ENCODE results near the gene TCF7L2. TPM values are rescaled to one million over a fixed set of nuclear protein-coding genes. Genes with fewer than 3 reads are reported as not detected.
"Not testable (repeated sequence)": the region's sequence is repeated elsewhere in the genome, so short reads cannot be mapped to it uniquely, and the experiment has no call there.

The TCF7L2 gene
- total RNA-seq, 2 experiments from 2014 or later: 0.26 to 0.42 TPM

DNA sequence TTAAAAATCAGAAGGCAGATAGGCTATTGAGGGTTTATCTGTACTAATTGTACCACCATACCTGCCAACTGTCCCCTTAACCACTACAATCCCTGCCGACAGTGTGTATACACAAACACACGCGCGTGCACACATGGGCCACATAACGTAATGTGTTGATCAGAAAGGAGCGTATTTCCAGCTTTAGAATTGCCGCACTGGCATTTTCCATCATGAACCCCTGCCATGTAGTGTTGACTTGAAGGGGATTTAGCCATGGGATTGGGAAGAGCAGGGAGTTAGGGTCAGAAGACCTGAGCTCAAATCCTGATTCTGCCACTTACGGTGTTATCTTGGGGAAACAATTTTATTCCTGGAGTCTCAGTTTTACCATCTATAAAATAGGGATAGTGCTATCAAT, 158.9 kb downstream of the TCF7L2 start:
- H3K27ac Mint-ChIP-seq: no peak overlapping the region
- H3K27me3 Mint-ChIP-seq (ENCODE audit: low read depth): peaks cover 11% of the 10 kb centered on the region
- POLR2A ChIA-PET: no interaction called here
- no peaks in the 10 kb centered on the region for H3K9me3 Mint-ChIP-seq (ENCODE audit: insufficient read depth)
- H3K4me3 Mint-ChIP-seq: no peak overlapping the region
- DNase-seq: no peak
- CTCF ChIA-PET: interaction anchor here (1.0 kb wide), 1 partner anchor 82 kb away, joined by 3 read pairs; no protein-coding TSS in a partner anchor
- H3K4me1 Mint-ChIP-seq (ENCODE audit: low read depth): no peaks in the 10 kb centered on the region
- no peaks in the 10 kb centered on the region for H3K36me3 Mint-ChIP-seq (ENCODE audit: low read depth)
- ATAC-seq: no peak

- ATAC-seq; DNase-seq; H3K9me3 Mint-ChIP-seq (ENCODE audit: insufficient read depth); H3K27ac Mint-ChIP-seq; POLR2A ChIA-PET; H3K36me3 Mint-ChIP-seq (ENCODE audit: low read depth); H3K4me3 Mint-ChIP-seq; H3K4me1 Mint-ChIP-seq (ENCODE audit: low read depth); H3K27me3 Mint-ChIP-seq (ENCODE audit: low read depth): not testable (repeated sequence)
- CTCF ChIA-PET: interaction anchor here (1.0 kb wide), 1 partner anchor 83 kb away, joined by 3 read pairs; no protein-coding TSS in a partner anchor
These were observed 159.4 kb downstream of the TCF7L2 start for GRCh38 chr10:113109482-113109881.

DNA sequence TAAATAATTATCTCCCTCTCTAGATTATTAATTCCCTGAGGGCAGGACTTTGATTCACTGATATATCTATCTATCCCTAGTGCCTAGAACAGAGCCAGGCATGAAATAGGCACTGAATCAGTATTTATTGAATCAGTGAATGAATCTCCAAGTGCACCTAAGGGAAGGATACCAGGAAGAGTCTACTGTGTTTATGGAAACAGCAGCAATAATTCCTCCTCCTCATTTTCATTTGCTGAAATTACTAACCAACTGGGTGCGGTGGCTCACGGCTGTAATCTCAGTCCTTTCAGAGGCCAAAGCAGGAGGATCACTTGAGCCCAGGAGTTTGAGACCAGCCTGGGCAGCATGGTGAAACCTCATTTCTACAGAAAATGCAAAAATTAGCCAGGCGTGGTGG, 161.2 kb downstream of the TCF7L2 start:
- H3K4me3 Mint-ChIP-seq: no peak overlapping the region
- ChIA-PET POLR2A (no interaction called here), CTCF (no interaction called here)
- peaks cover 14% of the 10 kb centered on the region for H3K27me3 Mint-ChIP-seq (ENCODE audit: low read depth)
- no peaks in the 10 kb centered on the region for H3K36me3 Mint-ChIP-seq (ENCODE audit: low read depth)
- DNase-seq (no peak), ATAC-seq (no peak)
- H3K4me1 Mint-ChIP-seq (ENCODE audit: low read depth): no peaks in the 10 kb centered on the region
- no peak overlapping the region for H3K27ac Mint-ChIP-seq
- H3K9me3 Mint-ChIP-seq (ENCODE audit: insufficient read depth): no peaks in the 10 kb centered on the region

DNA sequence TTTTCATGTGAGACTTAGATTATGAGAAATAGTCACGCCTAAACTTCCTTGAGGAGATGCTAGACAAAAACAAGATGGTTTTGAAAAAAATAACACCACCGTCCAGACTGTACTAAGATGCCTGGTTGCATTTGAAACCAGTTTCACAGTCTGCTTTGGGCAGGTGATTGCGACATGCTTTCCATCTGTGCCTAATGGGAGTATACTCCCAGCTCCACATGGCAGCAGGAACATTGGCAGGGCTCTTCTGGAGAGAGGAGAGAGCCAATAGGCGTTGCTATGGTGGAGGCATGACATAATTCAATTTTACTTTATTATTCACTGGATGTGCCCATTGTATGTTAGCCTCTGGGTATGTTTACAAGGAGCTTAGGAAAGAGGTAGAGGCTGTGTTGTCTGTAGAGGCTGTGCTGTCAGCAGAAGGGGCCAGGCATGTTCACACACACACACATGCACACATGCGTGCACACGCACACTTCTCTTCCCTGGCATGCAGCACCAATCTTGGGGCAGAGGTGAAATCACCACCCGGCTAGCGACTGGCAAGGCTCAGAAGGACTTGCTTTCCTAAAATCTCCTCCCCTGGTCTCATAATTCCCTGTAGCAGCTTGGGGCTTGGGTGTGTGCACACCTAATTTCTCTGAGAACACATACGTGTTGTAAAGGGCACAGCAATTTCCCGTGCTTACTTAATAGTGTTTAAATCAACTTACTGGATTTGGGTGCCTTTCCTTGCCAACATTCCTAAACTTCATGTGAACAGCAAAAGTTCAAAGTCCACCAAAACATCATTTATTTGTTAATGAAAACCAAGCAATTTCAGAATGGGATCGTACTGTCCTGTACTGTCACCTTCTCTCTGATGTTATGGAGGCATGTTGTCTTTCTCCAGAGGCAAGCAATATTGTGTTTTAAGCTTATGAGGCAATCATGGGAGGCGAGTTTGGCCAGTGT, 162.1 kb downstream of the TCF7L2 start:
- POLR2A ChIA-PET: no interaction called here
- CTCF ChIA-PET: no interaction called here
- Mint-ChIP-seq H3K4me3 (no peak overlapping the region), H3K9me3 (ENCODE audit: insufficient read depth) (no peaks in the 10 kb centered on the region), H3K36me3 (ENCODE audit: low read depth) (no peaks in the 10 kb centered on the region), H3K27me3 (ENCODE audit: low read depth) (peaks cover 13% of the 10 kb centered on the region), H3K4me1 (ENCODE audit: low read depth) (no peaks in the 10 kb centered on the region), H3K27ac (no peak overlapping the region)
- ATAC-seq (no peak), DNase-seq (no peak)

DNA sequence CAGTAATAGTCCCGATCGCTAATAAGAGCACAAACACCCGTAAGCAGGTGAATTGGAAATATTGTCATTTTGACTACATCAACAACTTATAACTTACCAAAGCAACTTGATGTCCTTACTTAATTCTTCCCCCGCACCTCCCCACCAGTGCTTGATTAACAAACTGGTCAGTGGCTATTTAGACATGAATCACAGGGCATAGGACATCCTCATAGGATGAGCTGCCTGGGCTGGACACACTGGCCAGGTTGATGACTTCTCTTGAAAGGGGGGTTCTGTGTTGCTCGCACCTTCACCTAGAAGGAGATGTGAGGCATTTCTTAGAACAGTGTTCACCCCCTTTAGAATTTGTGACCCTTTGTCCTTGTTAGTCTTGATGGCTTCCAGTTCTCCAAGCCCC, 163.2 kb downstream of the TCF7L2 start:
- CTCF ChIA-PET: no interaction called here
- no peak overlapping the region for H3K4me3 Mint-ChIP-seq

GRCh38 chr10:113113918-113114317, 163.9 kb downstream of the TCF7L2 start:
- DNase-seq (no peak), ATAC-seq (no peak)
- no peak overlapping the region for H3K27ac Mint-ChIP-seq
- H3K4me3 Mint-ChIP-seq: no peak overlapping the region
- H3K27me3 Mint-ChIP-seq (ENCODE audit: low read depth): peaks cover 13% of the 10 kb centered on the region
- CTCF ChIA-PET: no interaction called here
- H3K9me3 Mint-ChIP-seq (ENCODE audit: insufficient read depth): no peaks in the 10 kb centered on the region
- no peaks in the 10 kb centered on the region for H3K36me3 Mint-ChIP-seq (ENCODE audit: low read depth)
- H3K4me1 Mint-ChIP-seq (ENCODE audit: low read depth): no peaks in the 10 kb centered on the region
- POLR2A ChIA-PET: no interaction called here

More for the DNA sequence above, 163.2 kb downstream of the TCF7L2 start:
- Mint-ChIP-seq H3K36me3 (ENCODE audit: low read depth) (no peaks in the 10 kb centered on the region), H3K4me1 (ENCODE audit: low read depth) (no peaks in the 10 kb centered on the region), H3K9me3 (ENCODE audit: insufficient read depth) (no peaks in the 10 kb centered on the region), H3K27ac (no peak overlapping the region), H3K27me3 (ENCODE audit: low read depth) (peaks cover 15% of the 10 kb centered on the region)
- POLR2A ChIA-PET: no interaction called here
- no peak for DNase-seq
- ATAC-seq: no peak

DNA sequence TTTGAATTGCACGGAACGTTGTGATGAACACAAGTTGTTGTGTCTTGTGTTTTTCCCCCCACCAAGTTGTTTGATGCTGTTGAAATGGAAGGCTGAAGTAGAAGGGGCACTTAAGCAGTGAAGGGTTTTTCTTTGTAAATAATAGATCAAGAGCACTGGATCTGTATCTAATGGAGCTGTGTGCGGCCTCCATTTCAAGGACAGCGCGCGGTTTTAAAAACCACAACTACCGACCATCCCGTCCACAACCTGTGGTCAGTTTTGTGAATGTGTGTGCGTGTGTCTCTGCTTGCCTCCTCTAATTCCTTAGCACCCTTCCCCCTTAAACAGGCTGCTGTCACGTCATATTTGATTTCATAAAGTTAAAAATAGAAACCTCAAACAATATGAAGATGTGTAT, 165.5 kb downstream of the TCF7L2 start:
- no peak for ATAC-seq
- Mint-ChIP-seq H3K36me3 (ENCODE audit: low read depth) (no peaks in the 10 kb centered on the region), H3K4me1 (ENCODE audit: low read depth) (no peaks in the 10 kb centered on the region), H3K27ac (no peak overlapping the region), H3K4me3 (no peak overlapping the region), H3K27me3 (ENCODE audit: low read depth) (peaks cover 13% of the 10 kb centered on the region), H3K9me3 (ENCODE audit: insufficient read depth) (no peaks in the 10 kb centered on the region)
- no peak for DNase-seq
- ChIA-PET POLR2A (no interaction called here), CTCF (no interaction called here)

GRCh38 chr10:113118882-113119281, 168.8 kb downstream of the TCF7L2 start:
- H3K9me3 Mint-ChIP-seq (ENCODE audit: insufficient read depth): no peaks in the 10 kb centered on the region
- no peak overlapping the region for H3K4me3 Mint-ChIP-seq
- DNase-seq (no peak), ATAC-seq (no peak)
- no peaks in the 10 kb centered on the region for H3K4me1 Mint-ChIP-seq (ENCODE audit: low read depth)
- ChIA-PET POLR2A (no interaction called here), CTCF (no interaction called here)
- H3K27ac Mint-ChIP-seq: no peak overlapping the region
- H3K27me3 Mint-ChIP-seq (ENCODE audit: low read depth): peaks cover 12% of the 10 kb centered on the region
- no peaks in the 10 kb centered on the region for H3K36me3 Mint-ChIP-seq (ENCODE audit: low read depth)

DNA sequence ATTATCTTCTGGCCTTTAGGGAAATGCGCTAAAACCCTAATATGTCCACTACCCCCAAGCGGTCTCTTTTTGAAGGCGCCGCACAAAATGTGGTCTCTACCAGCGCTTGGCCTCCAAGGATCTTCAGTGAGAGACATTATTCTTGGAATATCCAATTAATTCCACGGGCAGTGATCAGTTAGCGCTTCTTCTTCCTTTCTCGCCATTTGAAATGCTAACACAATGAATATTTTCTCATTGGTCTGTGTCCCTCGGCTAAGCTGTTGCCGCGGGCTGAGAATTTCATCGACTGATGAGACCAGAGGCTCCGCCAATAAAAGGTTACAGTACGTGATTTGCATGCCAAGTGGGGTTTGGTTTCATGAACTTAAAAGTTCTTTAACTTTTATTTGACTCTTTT, 169.8 kb downstream of the TCF7L2 start:
- H3K36me3 Mint-ChIP-seq (ENCODE audit: low read depth): no peaks in the 10 kb centered on the region
- no peaks in the 10 kb centered on the region for H3K4me1 Mint-ChIP-seq (ENCODE audit: low read depth)
- peaks cover 16% of the 10 kb centered on the region for H3K27me3 Mint-ChIP-seq (ENCODE audit: low read depth)
- CTCF ChIA-PET: no interaction called here
- H3K9me3 Mint-ChIP-seq (ENCODE audit: insufficient read depth): no peaks in the 10 kb centered on the region
- no peak overlapping the region for H3K27ac Mint-ChIP-seq
- DNase-seq: no peak
- no peak for ATAC-seq
- POLR2A ChIA-PET: no interaction called here
- no peak overlapping the region for H3K4me3 Mint-ChIP-seq

DNA sequence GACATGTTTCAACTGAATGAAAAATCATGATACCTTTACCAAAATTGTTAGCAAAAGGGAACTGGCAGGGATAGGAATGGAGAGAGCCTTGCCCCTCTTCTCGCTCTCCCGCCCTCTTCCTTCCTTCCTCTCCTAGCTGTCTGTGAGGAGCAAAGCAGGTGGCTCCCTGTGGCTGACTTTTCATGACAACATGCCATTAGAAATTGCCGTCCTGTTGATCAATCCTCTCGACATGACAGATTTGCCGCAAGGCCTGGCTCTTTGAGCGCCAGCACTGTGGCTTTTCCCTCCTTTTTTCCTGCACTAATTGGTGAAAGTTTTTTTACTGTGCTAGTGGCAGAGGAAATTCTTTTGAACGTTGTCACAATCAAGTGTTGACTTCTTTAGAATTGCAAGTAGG, 171.1 kb downstream of the TCF7L2 start:
- H3K4me1 Mint-ChIP-seq (ENCODE audit: low read depth): no peaks in the 10 kb centered on the region
- H3K9me3 Mint-ChIP-seq (ENCODE audit: insufficient read depth): no peaks in the 10 kb centered on the region
- no peak overlapping the region for H3K4me3 Mint-ChIP-seq
- peaks cover 21% of the 10 kb centered on the region for H3K27me3 Mint-ChIP-seq (ENCODE audit: low read depth)
- ChIA-PET CTCF (no interaction called here), POLR2A (no interaction called here)
- H3K36me3 Mint-ChIP-seq (ENCODE audit: low read depth): no peaks in the 10 kb centered on the region
- no peak for ATAC-seq
- no peak overlapping the region for H3K27ac Mint-ChIP-seq
- no peak for DNase-seq

GRCh38 chr10:113122947-113123346, 172.9 kb downstream of the TCF7L2 start:
- Mint-ChIP-seq H3K4me3 (no peak overlapping the region), H3K27me3 (ENCODE audit: low read depth) (peaks cover 34% of the 10 kb centered on the region), H3K36me3 (ENCODE audit: low read depth) (no peaks in the 10 kb centered on the region), H3K4me1 (ENCODE audit: low read depth) (peaks cover 7% of the 10 kb centered on the region), H3K27ac (no peak overlapping the region), H3K9me3 (ENCODE audit: insufficient read depth) (no peaks in the 10 kb centered on the region)
- ATAC-seq (no peak), DNase-seq (no peak)
- ChIA-PET CTCF (no interaction called here), POLR2A (no interaction called here)

GRCh38 chr10:113124724-113125123, 174.7 kb downstream of the TCF7L2 start:
- H3K9me3 Mint-ChIP-seq (ENCODE audit: insufficient read depth): no peaks in the 10 kb centered on the region
- H3K36me3 Mint-ChIP-seq (ENCODE audit: low read depth): no peaks in the 10 kb centered on the region
- ChIA-PET CTCF (no interaction called here), POLR2A (no interaction called here)
- peaks cover 7% of the 10 kb centered on the region for H3K4me1 Mint-ChIP-seq (ENCODE audit: low read depth)
- no peak overlapping the region for H3K27ac Mint-ChIP-seq
- no peak for ATAC-seq
- H3K27me3 Mint-ChIP-seq (ENCODE audit: low read depth): peaks cover 41% of the 10 kb centered on the region
- DNase-seq: no peak
- no peak overlapping the region for H3K4me3 Mint-ChIP-seq

- Mint-ChIP-seq H3K4me3 (no peak overlapping the region), H3K9me3 (ENCODE audit: insufficient read depth) (no peaks in the 10 kb centered on the region), H3K27ac (no peak overlapping the region), H3K27me3 (ENCODE audit: low read depth) (peaks cover 39% of the 10 kb centered on the region), H3K4me1 (ENCODE audit: low read depth) (peaks cover 7% of the 10 kb centered on the region), H3K36me3 (ENCODE audit: low read depth) (no peaks in the 10 kb centered on the region)
- CTCF ChIA-PET: interaction anchor here (0.7 to 0.8 kb wide), 4 partner anchors 8 to 941 kb away, joined by 3 to 5 read pairs (median 4); no protein-coding TSS in a partner anchor
- POLR2A ChIA-PET: no interaction called here
- no peak for ATAC-seq
- DNase-seq: no peak
These were observed 175.6 kb downstream of the TCF7L2 start for GRCh38 chr10:113125612-113126011.

All from activated CD8-positive, alpha-beta T cell treated with anti-CD3 and anti-CD28 coated beads, Interleukin-2, amount 10 ng/mL, durations not matched to agents 7 days and 5 days (primary cell).